GM19099 (cell line): Measurements from ENCODE around the gene SYTL5.

ENCODE experiments used
- POLR2A ChIP-seq: IDR thresholded peaks from 3 replicates; pipeline ENCODE4 v1.6.1; 2011; ENCODE audit warnings: low read depth; ENCODE audit not compliant: insufficient read length; ENCODE audit errors: extremely low read depth

The SYTL5 gene

GRCh38 chrX:38000706-38001105 is 5.6 kb upstream of the SYTL5 start:
- TF ChIP-seq POLR2A: no peak

DNA sequence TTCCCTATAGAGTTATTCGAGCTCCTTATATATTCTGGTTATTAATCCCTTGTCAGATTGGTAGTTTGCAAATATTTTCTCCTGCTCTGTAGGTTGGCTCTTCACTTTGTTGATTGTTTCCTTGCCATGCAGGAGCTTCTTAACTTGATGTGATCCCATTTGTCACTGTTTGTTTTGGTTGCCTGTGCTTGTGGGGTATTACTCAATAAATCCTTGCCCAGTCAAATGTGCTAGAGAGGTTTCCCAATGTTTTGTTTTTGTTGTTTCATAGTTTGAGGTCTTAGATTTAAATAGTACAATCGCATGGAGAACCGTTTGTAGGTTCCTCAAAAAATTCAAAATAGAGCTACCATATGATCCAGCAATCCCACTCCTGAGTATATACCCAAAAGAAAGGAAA is 2.3 kb upstream of the SYTL5 start:
- TF ChIP-seq POLR2A: no peak

GRCh38 chrX:38006778-38007177 is 425 bp downstream of the SYTL5 start:
- TF ChIP-seq POLR2A: no peak

GRCh38 chrX:38008658-38009057 is 2.3 kb downstream of the SYTL5 start:
- TF ChIP-seq POLR2A: no peak

DNA sequence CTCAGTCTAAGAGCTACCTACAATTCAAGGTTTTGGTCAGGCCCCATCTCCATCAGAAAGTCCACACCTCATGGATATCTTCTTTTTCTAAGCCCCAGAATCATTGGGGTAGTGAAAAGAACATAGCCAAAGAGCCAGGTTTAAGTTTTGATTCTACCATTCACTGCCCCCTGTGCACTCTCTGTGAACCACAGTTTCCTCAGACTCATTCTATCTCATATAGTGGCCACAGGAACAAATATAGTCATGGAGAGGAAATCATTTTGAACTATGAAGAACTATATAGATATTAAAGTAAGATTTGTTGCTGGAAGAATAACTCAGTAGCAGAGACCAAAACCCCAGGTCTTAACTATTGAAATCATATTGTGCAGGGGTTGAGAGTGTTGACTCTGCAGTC is 3.3 kb downstream of the SYTL5 start:
- TF ChIP-seq POLR2A: no peak

DNA sequence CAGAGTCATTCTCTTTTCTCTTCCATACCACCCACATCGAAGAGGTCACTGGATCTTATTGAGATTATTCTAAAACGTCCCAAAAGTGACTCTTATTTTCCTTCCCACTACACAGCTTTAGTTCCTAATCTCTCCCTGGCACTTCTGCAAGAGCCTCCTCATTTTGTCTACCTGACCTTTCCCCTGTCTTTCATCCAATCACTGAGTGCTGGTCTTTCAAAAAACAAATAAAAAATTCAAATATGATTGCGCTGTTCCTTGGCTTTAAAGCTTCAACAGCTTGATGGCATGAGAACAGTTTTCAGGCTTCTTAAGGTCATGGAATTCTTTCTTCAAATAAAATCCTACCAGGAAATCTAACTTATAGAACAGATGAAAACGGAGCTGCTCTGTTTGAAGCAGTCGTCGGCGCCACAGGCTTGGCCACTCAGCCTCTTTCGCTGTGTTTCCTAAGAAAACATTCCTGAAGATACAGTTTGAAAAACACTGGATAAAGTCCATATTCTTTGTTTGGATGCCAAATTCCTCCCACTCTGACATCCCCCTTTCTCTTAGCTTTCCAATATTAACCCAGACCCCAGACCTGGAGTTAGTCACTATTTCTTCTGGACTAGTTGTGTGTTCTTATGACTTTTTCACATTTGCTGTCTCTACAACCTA is 12.5 kb downstream of the SYTL5 start:
- no peak for TF ChIP-seq POLR2A

DNA sequence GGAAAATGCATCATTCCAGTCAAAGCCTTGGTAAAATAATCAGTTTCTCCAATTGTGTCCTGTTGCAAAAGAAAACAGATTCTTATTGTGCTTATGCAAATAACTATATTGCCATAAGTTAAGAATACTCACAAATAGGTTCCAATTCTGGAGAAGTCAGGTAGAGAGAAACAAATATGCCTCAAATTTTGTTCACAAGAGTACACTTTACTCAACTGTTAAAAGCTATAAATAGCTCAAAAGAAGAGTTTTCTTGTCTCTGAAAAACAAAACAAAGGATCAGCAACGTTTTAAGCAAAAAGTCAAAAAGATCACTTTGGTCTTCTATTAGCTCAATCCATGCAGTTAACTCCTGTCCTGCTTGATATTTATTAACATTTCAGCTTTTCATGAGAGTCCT is 21.9 kb downstream of the SYTL5 start:
- no peak for TF ChIP-seq POLR2A

DNA sequence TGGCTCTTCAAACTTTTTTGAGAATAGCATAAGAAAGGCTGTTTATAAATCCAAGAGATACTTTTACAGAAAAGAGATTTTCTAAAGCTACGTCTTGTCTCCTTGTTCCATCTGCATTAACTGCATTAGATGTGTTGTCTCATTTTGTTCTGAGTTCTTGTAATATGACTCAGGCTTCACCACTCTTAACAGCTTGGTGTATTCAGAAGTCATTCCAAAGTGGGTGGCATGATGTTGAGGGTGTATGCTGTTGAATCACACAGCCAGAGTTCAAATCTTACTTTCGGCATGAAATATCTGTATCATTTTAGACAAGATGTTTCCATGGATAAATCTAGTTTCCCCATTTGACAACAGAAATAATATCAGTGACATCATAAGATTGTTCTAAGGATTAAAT is 30.1 kb downstream of the SYTL5 start:
- TF ChIP-seq POLR2A: no peak

- no peak for TF ChIP-seq POLR2A
Observed at GRCh38 chrX:38038501-38038900, 32.1 kb downstream of the SYTL5 start.

- no peak for TF ChIP-seq POLR2A
Observed at GRCh38 chrX:38041237-38041636, 34.9 kb downstream of the SYTL5 start.

GRCh38 chrX:38044701-38045100 is 38.3 kb downstream of the SYTL5 start:
- TF ChIP-seq POLR2A: no peak

DNA sequence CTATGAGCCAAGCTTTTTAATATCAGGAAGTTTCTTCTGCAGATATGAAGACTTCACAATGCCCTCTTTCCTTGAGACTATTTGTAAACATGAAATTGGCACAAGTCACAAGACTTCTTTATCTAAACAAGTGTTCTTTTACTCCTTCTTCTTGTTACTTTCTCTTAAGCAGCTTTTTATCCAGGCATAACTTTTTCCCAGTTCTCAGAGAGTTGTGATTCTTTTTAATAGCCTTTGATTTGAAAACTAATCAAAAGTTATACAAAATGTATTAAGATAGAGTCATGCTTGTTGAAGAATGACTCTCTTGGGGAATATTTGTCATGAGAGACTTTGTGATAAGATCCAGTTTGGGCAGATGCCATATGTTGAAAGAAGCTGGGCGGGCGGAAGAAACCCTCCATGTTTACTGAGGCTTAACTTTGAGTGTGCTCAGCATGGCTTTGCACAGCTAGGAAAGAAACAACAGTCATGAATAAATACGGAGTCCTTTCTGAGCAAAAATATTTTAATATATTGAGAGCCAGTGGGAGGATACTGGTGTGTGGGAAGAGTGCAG is 39.3 kb downstream of the SYTL5 start:
- TF ChIP-seq POLR2A: no peak

- TF ChIP-seq POLR2A: no peak
Observed at GRCh38 chrX:38048886-38049285, 42.5 kb downstream of the SYTL5 start.

DNA sequence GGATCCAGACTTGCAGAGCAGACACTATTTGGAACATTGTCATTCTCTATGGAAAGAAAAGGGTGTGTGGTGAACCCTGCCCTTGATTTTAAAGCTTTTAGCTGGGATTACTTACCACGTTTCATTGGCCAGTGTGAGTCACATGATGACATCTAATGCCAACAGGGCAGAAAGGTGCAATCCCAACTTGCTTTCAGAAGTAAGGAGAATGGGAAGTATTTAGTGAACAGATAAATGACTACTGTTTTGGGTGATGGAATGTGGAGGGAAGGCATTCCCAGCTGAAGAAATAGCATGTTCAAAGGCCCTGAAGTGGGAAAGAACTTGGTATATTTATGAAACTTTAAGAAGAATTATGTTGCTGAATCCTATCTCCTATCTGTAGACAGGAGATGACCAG is 44.5 kb downstream of the SYTL5 start:
- no peak for TF ChIP-seq POLR2A

DNA sequence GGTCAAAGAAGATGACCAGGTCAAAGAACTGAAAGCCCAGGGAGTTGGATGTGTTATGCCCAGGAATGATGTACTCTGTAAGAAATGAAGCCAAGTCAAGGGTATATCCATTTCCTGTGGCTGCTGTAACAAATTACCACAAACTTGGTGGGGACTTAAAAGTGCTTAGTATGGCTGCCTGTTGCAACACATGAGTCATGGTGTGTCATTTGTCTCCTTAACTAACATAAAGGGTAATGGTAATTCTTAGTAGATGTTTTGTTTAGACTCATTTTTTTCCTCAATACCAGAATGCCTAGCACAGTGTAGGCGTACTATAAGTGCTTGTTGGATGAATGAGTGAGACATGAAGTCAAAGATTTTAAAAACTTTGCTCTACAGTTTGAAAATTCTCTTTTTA is 45.7 kb downstream of the SYTL5 start:
- no peak for TF ChIP-seq POLR2A

DNA sequence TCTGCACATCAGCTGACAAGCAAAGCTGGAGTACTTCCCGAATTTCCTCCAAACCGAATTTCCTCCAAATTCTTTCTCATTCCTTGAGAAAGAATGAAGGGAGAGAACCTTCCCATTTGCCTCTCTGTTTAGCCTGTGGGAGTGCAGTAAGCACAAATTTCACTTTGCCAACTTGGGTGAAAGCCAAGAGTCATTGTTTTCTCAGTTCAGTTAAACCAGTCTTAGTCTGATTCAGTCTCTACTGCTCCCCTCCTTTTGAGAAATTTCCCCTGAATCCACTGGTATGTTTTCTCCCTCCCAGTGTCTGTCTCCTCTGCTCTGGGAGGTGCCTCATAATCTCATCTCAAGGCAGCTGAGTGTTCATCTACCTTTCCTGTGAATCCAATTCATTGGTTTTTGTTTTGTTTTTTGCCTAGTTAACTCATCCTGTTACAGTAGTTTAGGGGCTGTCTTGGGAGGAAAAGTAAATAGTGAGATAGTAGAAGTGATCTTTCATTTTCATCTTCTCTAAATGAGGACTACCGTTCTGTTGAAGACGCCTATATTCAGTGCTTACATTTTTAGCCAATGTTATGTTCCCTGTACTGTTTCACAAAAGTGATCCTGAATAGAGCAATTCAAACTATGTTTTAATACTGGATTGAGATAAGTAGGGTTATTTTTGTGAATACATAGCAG is 49.0 kb downstream of the SYTL5 start:
- no peak for TF ChIP-seq POLR2A
